Measurements from ENCODE around the gene FOXN3.

FOXN3 gene

GRCh38 chr14:89392181-89392580, 24.9 kb downstream of the FOXN3 start:
- no peaks in the 10 kb centered on the region for H3K9me3 ChIP-seq (ENCODE audit: control insufficient read depth in 1 of 2, low read length in 2 of 2)
- no peaks in the 10 kb centered on the region for H3K36me3 ChIP-seq (ENCODE audit: control insufficient read depth in 1 of 2, insufficient read depth in 2 of 2, low read length in 2 of 2)
- no peaks in the 10 kb centered on the region for H3K27me3 ChIP-seq (ENCODE audit: low read depth, low read length)
- no peak overlapping the region for H3K27ac ChIP-seq (ENCODE audit: low read length)
- peaks cover 0 to 14% of the 10 kb centered on the region in 2 donors for H3K4me1 ChIP-seq (ENCODE audit: control insufficient read depth in 1 of 2, insufficient read depth in 2 of 2, low read length in 2 of 2)
- H3K4me3 ChIP-seq (ENCODE audit: low read depth in 1 of 2, low read length in 2 of 2): no peak overlapping the region

GRCh38 chr14:89391556-89391955, 25.5 kb downstream of the FOXN3 start:
- H3K4me3 ChIP-seq (ENCODE audit: low read depth in 1 of 2, low read length in 2 of 2): no peak overlapping the region
- H3K27ac ChIP-seq (ENCODE audit: low read length): no peak overlapping the region
- H3K4me1 ChIP-seq (ENCODE audit: control insufficient read depth in 1 of 2, insufficient read depth in 2 of 2, low read length in 2 of 2): peaks cover 0 to 14% of the 10 kb centered on the region in 2 donors
- H3K27me3 ChIP-seq (ENCODE audit: low read depth, low read length): no peaks in the 10 kb centered on the region
- no peaks in the 10 kb centered on the region for H3K9me3 ChIP-seq (ENCODE audit: control insufficient read depth in 1 of 2, low read length in 2 of 2)
- no peaks in the 10 kb centered on the region for H3K36me3 ChIP-seq (ENCODE audit: control insufficient read depth in 1 of 2, insufficient read depth in 2 of 2, low read length in 2 of 2)

- Histone ChIP-seq H3K27me3 (ENCODE audit: low read depth, low read length) (no peaks in the 10 kb centered on the region), H3K9me3 (ENCODE audit: control insufficient read depth in 1 of 2, low read length in 2 of 2) (no peaks in the 10 kb centered on the region), H3K4me1 (ENCODE audit: control insufficient read depth in 1 of 2, insufficient read depth in 2 of 2, low read length in 2 of 2) (peaks cover 2 to 18% of the 10 kb centered on the region in 2 donors), H3K36me3 (ENCODE audit: control insufficient read depth in 1 of 2, insufficient read depth in 2 of 2, low read length in 2 of 2) (no peaks in the 10 kb centered on the region), H3K27ac (ENCODE audit: low read length) (no peak overlapping the region), H3K4me3 (ENCODE audit: low read depth in 1 of 2, low read length in 2 of 2) (no peak overlapping the region)
These were observed 25.9 kb downstream of the FOXN3 start for GRCh38 chr14:89391123-89391522.

GRCh38 chr14:89388853-89389252, 28.2 kb downstream of the FOXN3 start:
- no peaks in the 10 kb centered on the region for H3K36me3 ChIP-seq (ENCODE audit: control insufficient read depth in 1 of 2, insufficient read depth in 2 of 2, low read length in 2 of 2)
- no peaks in the 10 kb centered on the region for H3K9me3 ChIP-seq (ENCODE audit: control insufficient read depth in 1 of 2, low read length in 2 of 2)
- H3K4me1 ChIP-seq (ENCODE audit: control insufficient read depth in 1 of 2, insufficient read depth in 2 of 2, low read length in 2 of 2): peaks cover 4 to 28% of the 10 kb centered on the region in 2 donors
- no peaks in the 10 kb centered on the region for H3K27me3 ChIP-seq (ENCODE audit: low read depth, low read length)
- no peak overlapping the region for H3K4me3 ChIP-seq (ENCODE audit: low read depth in 1 of 2, low read length in 2 of 2)
- H3K27ac ChIP-seq (ENCODE audit: low read length): no peak overlapping the region

GRCh38 chr14:89387922-89388685, 28.9 kb downstream of the FOXN3 start:
- Histone ChIP-seq H3K4me3 (ENCODE audit: low read depth in 1 of 2, low read length in 2 of 2) (no peak overlapping the region), H3K27ac (ENCODE audit: low read length) (no peak overlapping the region), H3K4me1 (ENCODE audit: control insufficient read depth in 1 of 2, insufficient read depth in 2 of 2, low read length in 2 of 2) (peaks cover 4 to 30% of the 10 kb centered on the region in 2 donors), H3K36me3 (ENCODE audit: control insufficient read depth in 1 of 2, insufficient read depth in 2 of 2, low read length in 2 of 2) (no peaks in the 10 kb centered on the region), H3K9me3 (ENCODE audit: control insufficient read depth in 1 of 2, low read length in 2 of 2) (no peaks in the 10 kb centered on the region), H3K27me3 (ENCODE audit: low read depth, low read length) (no peaks in the 10 kb centered on the region)

GRCh38 chr14:89386212-89386886, 30.7 kb downstream of the FOXN3 start:
- Histone ChIP-seq H3K27ac (ENCODE audit: low read length) (no peak overlapping the region), H3K27me3 (ENCODE audit: low read depth, low read length) (no peaks in the 10 kb centered on the region), H3K9me3 (ENCODE audit: control insufficient read depth in 1 of 2, low read length in 2 of 2) (no peaks in the 10 kb centered on the region), H3K4me1 (ENCODE audit: control insufficient read depth in 1 of 2, insufficient read depth in 2 of 2, low read length in 2 of 2) (peaks cover 4 to 30% of the 10 kb centered on the region in 2 donors), H3K4me3 (ENCODE audit: low read depth in 1 of 2, low read length in 2 of 2) (no peak overlapping the region), H3K36me3 (ENCODE audit: control insufficient read depth in 1 of 2, insufficient read depth in 2 of 2, low read length in 2 of 2) (no peaks in the 10 kb centered on the region)

GRCh38 chr14:89384636-89385035, 32.4 kb downstream of the FOXN3 start:
- no peaks in the 10 kb centered on the region for H3K9me3 ChIP-seq (ENCODE audit: control insufficient read depth in 1 of 2, low read length in 2 of 2)
- H3K27ac ChIP-seq (ENCODE audit: low read length): no peak overlapping the region
- H3K36me3 ChIP-seq (ENCODE audit: control insufficient read depth in 1 of 2, insufficient read depth in 2 of 2, low read length in 2 of 2): no peaks in the 10 kb centered on the region
- H3K4me1 ChIP-seq (ENCODE audit: control insufficient read depth in 1 of 2, insufficient read depth in 2 of 2, low read length in 2 of 2): peaks cover 4 to 30% of the 10 kb centered on the region in 2 donors
- H3K27me3 ChIP-seq (ENCODE audit: low read depth, low read length): no peaks in the 10 kb centered on the region
- no peak overlapping the region for H3K4me3 ChIP-seq (ENCODE audit: low read depth in 1 of 2, low read length in 2 of 2)

GRCh38 chr14:89384023-89384422, 33.0 kb downstream of the FOXN3 start:
- no peaks in the 10 kb centered on the region for H3K27me3 ChIP-seq (ENCODE audit: low read depth, low read length)
- no peaks in the 10 kb centered on the region for H3K9me3 ChIP-seq (ENCODE audit: control insufficient read depth in 1 of 2, low read length in 2 of 2)
- no peaks in the 10 kb centered on the region for H3K36me3 ChIP-seq (ENCODE audit: control insufficient read depth in 1 of 2, insufficient read depth in 2 of 2, low read length in 2 of 2)
- peaks cover 4 to 33% of the 10 kb centered on the region in 2 donors for H3K4me1 ChIP-seq (ENCODE audit: control insufficient read depth in 1 of 2, insufficient read depth in 2 of 2, low read length in 2 of 2)
- H3K4me3 ChIP-seq (ENCODE audit: low read depth in 1 of 2, low read length in 2 of 2): no peak overlapping the region
- no peak overlapping the region for H3K27ac ChIP-seq (ENCODE audit: low read length)

- no peaks in the 10 kb centered on the region for H3K27me3 ChIP-seq (ENCODE audit: low read depth, low read length)
- H3K9me3 ChIP-seq (ENCODE audit: control insufficient read depth in 1 of 2, low read length in 2 of 2): no peaks in the 10 kb centered on the region
- no peak overlapping the region for H3K27ac ChIP-seq (ENCODE audit: low read length)
- H3K4me3 ChIP-seq (ENCODE audit: low read depth in 1 of 2, low read length in 2 of 2): no peak overlapping the region
- no peaks in the 10 kb centered on the region for H3K36me3 ChIP-seq (ENCODE audit: control insufficient read depth in 1 of 2, insufficient read depth in 2 of 2, low read length in 2 of 2)
- H3K4me1 ChIP-seq (ENCODE audit: control insufficient read depth in 1 of 2, insufficient read depth in 2 of 2, low read length in 2 of 2): peaks cover 4 to 33% of the 10 kb centered on the region in 2 donors
These were observed 33.9 kb downstream of the FOXN3 start for GRCh38 chr14:89382901-89383845.

GRCh38 chr14:89382487-89382886, 34.5 kb downstream of the FOXN3 start:
- Histone ChIP-seq H3K4me1 (ENCODE audit: control insufficient read depth in 1 of 2, insufficient read depth in 2 of 2, low read length in 2 of 2) (peaks cover 4 to 28% of the 10 kb centered on the region in 2 donors), H3K9me3 (ENCODE audit: control insufficient read depth in 1 of 2, low read length in 2 of 2) (no peaks in the 10 kb centered on the region), H3K4me3 (ENCODE audit: low read depth in 1 of 2, low read length in 2 of 2) (no peak overlapping the region), H3K27me3 (ENCODE audit: low read depth, low read length) (no peaks in the 10 kb centered on the region), H3K27ac (ENCODE audit: low read length) (no peak overlapping the region), H3K36me3 (ENCODE audit: control insufficient read depth in 1 of 2, insufficient read depth in 2 of 2, low read length in 2 of 2) (no peaks in the 10 kb centered on the region)
